Activated CD4-positive, alpha-beta memory T cell treated with anti-CD3 and anti-CD28 coated beads for 36 hours (primary cell): ENCODE data around the gene NDUFB11. TPM values are rescaled to one million over a fixed set of nuclear protein-coding genes. Genes with fewer than 3 reads are reported as not detected.

Experiments
- CTCF ChIA-PET: fragments of 350-600 bp; sonication (Branson Sonifier 250); formaldehyde crosslinking; loops from one replicate; lab custom pipeline; 2021; ENCODE audit warnings: antibody characterized with exemption, inconsistent platforms; lab: Charles Lee
- POLR2A ChIA-PET: fragments of 350-600 bp; sonication (Branson Sonifier 250); formaldehyde crosslinking; loops from one replicate; lab custom pipeline; 2021; ENCODE audit warnings: antibody characterized with exemption; lab: Charles Lee
- DNase-seq: peaks from one replicate; pipeline ENCODE4 v3.0.0-alpha.2; 2020
- H3K27ac Mint-ChIP-seq: one replicate; pipeline ENCODE4 v1.8.0; 2021; ENCODE audit warnings: mixed read lengths
- H3K27me3 Mint-ChIP-seq: one replicate; pipeline ENCODE4 v1.8.0; 2021; ENCODE audit warnings: mixed read lengths
- H3K36me3 Mint-ChIP-seq: one replicate; pipeline ENCODE4 v1.8.0; 2021; ENCODE audit warnings: mixed read lengths
- H3K4me1 Mint-ChIP-seq: one replicate; pipeline ENCODE4 v1.8.0; 2021; ENCODE audit warnings: low read depth, mixed read lengths
- H3K4me3 Mint-ChIP-seq: one replicate; pipeline ENCODE4 v1.8.0; 2021; ENCODE audit warnings: mild to moderate bottlenecking, mixed read lengths
- H3K9me3 Mint-ChIP-seq: one replicate; pipeline ENCODE4 v1.8.0; 2021; ENCODE audit warnings: mixed read lengths
- intact Hi-C: fragments of 100-400 bp; cut with micrococcal nuclease; formaldehyde crosslinking; loops from one replicate; pipeline ENCODE4 v1.15.1; 2023
- total RNA-seq, 2 experiments: library from RNA; stranded (reverse); gene quantifications; one replicate each; pipeline ENCODE4 v1.2.3, GENCODE V29; 2021

NDUFB11 gene
- total RNA-seq, 2 experiments from 2014 or later, result 86.4 to 89.1 TPM

GRCh38 chrX:47158781-47159180, 14.3 kb upstream of the NDUFB11 start:
- peaks cover 5% of the 10 kb centered on the region for H3K4me1 Mint-ChIP-seq
- no peak overlapping the region for H3K27ac Mint-ChIP-seq
- DNase-seq, result no peak
- no peak overlapping the region for H3K4me3 Mint-ChIP-seq
- intact Hi-C loops, result no loop called here
- no peaks in the 10 kb centered on the region for H3K9me3 Mint-ChIP-seq
- CTCF ChIA-PET, result no interaction called here
- H3K36me3 Mint-ChIP-seq, result peaks cover 7% of the 10 kb centered on the region
- POLR2A ChIA-PET, result interaction anchor here (1.4 kb wide), 1 partner anchor 14 kb away, joined by 4 read pairs; the partner anchor contains the start of genes NDUFB11 and RBM10
- H3K27me3 Mint-ChIP-seq, result no peaks in the 10 kb centered on the region

- H3K4me3 Mint-ChIP-seq, result no peak overlapping the region
- H3K4me1 Mint-ChIP-seq, result peaks cover 5% of the 10 kb centered on the region
- peaks cover 7% of the 10 kb centered on the region for H3K36me3 Mint-ChIP-seq
- no peaks in the 10 kb centered on the region for H3K27me3 Mint-ChIP-seq
- intact Hi-C loops, result no loop called here
- DNase-seq, result no peak
- CTCF ChIA-PET, result no interaction called here
- H3K9me3 Mint-ChIP-seq, result no peaks in the 10 kb centered on the region
- POLR2A ChIA-PET, result interaction anchor here (1.4 kb wide), 1 partner anchor 13 kb away, joined by 4 read pairs; the partner anchor contains the start of genes NDUFB11 and RBM10
- H3K27ac Mint-ChIP-seq, result no peak overlapping the region
These were observed 13.6 kb upstream of the NDUFB11 start for GRCh38 chrX:47158131-47158530.

GRCh38 chrX:47156611-47157520, 12.4 kb upstream of the NDUFB11 start:
- Mint-ChIP-seq H3K27me3 (no peaks in the 10 kb centered on the region), H3K4me3 (no peak overlapping the region), H3K9me3 (no peaks in the 10 kb centered on the region), H3K27ac (no peak overlapping the region), H3K36me3 (peaks cover 4% of the 10 kb centered on the region), H3K4me1 (peaks cover 7% of the 10 kb centered on the region)
- intact Hi-C loops, result no loop called here
- POLR2A ChIA-PET, result no interaction called here
- CTCF ChIA-PET, result no interaction called here
- DNase-seq, result no peak

GRCh38 chrX:47151435-47151834, 6.9 kb upstream of the NDUFB11 start:
- CTCF ChIA-PET, result no interaction called here
- no peak overlapping the region for H3K27ac Mint-ChIP-seq

GRCh38 chrX:47148946-47149345, 4.4 kb upstream of the NDUFB11 start:
- Mint-ChIP-seq H3K4me1 (peaks cover 26% of the 10 kb centered on the region), H3K27me3 (no peaks in the 10 kb centered on the region), H3K9me3 (no peaks in the 10 kb centered on the region), H3K36me3 (peaks cover 15% of the 10 kb centered on the region), H3K27ac (peak overlapping the region; percentile 56), H3K4me3 (no peak overlapping the region)
- ChIA-PET CTCF (no interaction called here), POLR2A (no interaction called here)
- intact Hi-C loops, result loop anchor here (1.0 to 10.0 kb wide), 3 partner anchors 68 to 506 kb away; partner anchors contain the start of genes ELK1, UXT and ZNF41
- DNase-seq, result peak; percentile 58

More at GRCh38 chrX:47151435-47151834, 6.9 kb upstream of the NDUFB11 start:
- Mint-ChIP-seq H3K9me3 (no peaks in the 10 kb centered on the region), H3K4me3 (no peak overlapping the region), H3K27me3 (no peaks in the 10 kb centered on the region), H3K4me1 (peaks cover 26% of the 10 kb centered on the region), H3K36me3 (peaks cover 10% of the 10 kb centered on the region)
- no peak for DNase-seq
- POLR2A ChIA-PET, result no interaction called here
- intact Hi-C loops, result no loop called here

GRCh38 chrX:47146936-47147859, 2.7 kb upstream of the NDUFB11 start:
- Mint-ChIP-seq H3K4me3 (peak overlapping the region; percentile 99), H3K27ac (peak overlapping the region; percentile 74), H3K9me3 (no peaks in the 10 kb centered on the region), H3K36me3 (peaks cover 21% of the 10 kb centered on the region), H3K27me3 (no peaks in the 10 kb centered on the region), H3K4me1 (peaks cover 33% of the 10 kb centered on the region)
- intact Hi-C loops, result loop anchor here (5.0 to 10.0 kb wide), 2 partner anchors 335 to 508 kb away; partner anchors contain the start of genes ELK1, UXT and ZNF41
- no peak for DNase-seq
- ChIA-PET CTCF (no interaction called here), POLR2A (interaction anchor here (0.8 kb wide), 1 partner anchor 18 kb away, joined by 3 read pairs; no protein-coding TSS in a partner anchor)

GRCh38 chrX:47146121-47146935, 1.8 kb upstream of the NDUFB11 start:
- Mint-ChIP-seq H3K4me1 (peaks cover 31% of the 10 kb centered on the region), H3K36me3 (peaks cover 22% of the 10 kb centered on the region), H3K9me3 (no peaks in the 10 kb centered on the region), H3K4me3 (peak overlapping the region; percentile 99), H3K27me3 (no peaks in the 10 kb centered on the region), H3K27ac (peak overlapping the region; percentile 100)
- intact Hi-C loops, result loop anchor here (5.0 to 10.0 kb wide), 2 partner anchors 336 to 508 kb away; partner anchors contain the start of genes ELK1, UXT and ZNF41
- DNase-seq, result no peak
- ChIA-PET POLR2A (no interaction called here), CTCF (no interaction called here)

GRCh38 chrX:47145395-47146120, 1.1 kb upstream of the NDUFB11 start:
- CTCF ChIA-PET, result interaction anchor here (0.6 to 2.0 kb wide), 7 partner anchors 10 to 378 kb away, joined by 3 to 8 read pairs (median 3); no protein-coding TSS in a partner anchor
- Mint-ChIP-seq H3K27me3 (no peaks in the 10 kb centered on the region), H3K27ac (peak overlapping the region; percentile 100), H3K9me3 (no peaks in the 10 kb centered on the region), H3K36me3 (peaks cover 22% of the 10 kb centered on the region), H3K4me1 (peaks cover 30% of the 10 kb centered on the region), H3K4me3 (peak overlapping the region; percentile 99)
- intact Hi-C loops, result loop anchor here (1.0 to 10.0 kb wide), 4 partner anchors 45 to 509 kb away; partner anchors contain the start of genes ELK1, RP2, UXT and ZNF41
- POLR2A ChIA-PET, result interaction anchor here (0.6 to 1.3 kb wide), 6 partner anchors 13 to 573 kb away, joined by 3 to 14 read pairs (median 6); partner anchors contain the start of gene CDK16
- peak; percentile 25 for DNase-seq

GRCh38 chrX:47143894-47144625, 442 bp downstream of the NDUFB11 start:
- DNase-seq, result peak; percentile 53
- Mint-ChIP-seq H3K4me3 (peak overlapping the region; percentile 99), H3K36me3 (peaks cover 22% of the 10 kb centered on the region), H3K27me3 (no peaks in the 10 kb centered on the region), H3K4me1 (peaks cover 27% of the 10 kb centered on the region), H3K9me3 (no peaks in the 10 kb centered on the region), H3K27ac (peak overlapping the region; percentile 100)
- ChIA-PET POLR2A (interaction anchor here (1.2 to 1.3 kb wide), 5 partner anchors 14 to 571 kb away, joined by 3 to 14 read pairs (median 7); partner anchors contain the start of gene CDK16), CTCF (interaction anchor here (1.0 to 2.0 kb wide), 6 partner anchors 10 to 380 kb away, joined by 3 to 8 read pairs (median 4); no protein-coding TSS in a partner anchor)
- intact Hi-C loops, result loop anchor here (1.0 to 10.0 kb wide), 5 partner anchors 15 to 511 kb away; partner anchors contain the start of genes CDK16, ELK1, RP2 and USP11

GRCh38 chrX:47138171-47138570, 6.3 kb downstream of the NDUFB11 start:
- intact Hi-C loops, result no loop called here
- H3K36me3 Mint-ChIP-seq, result peaks cover 6% of the 10 kb centered on the region

More at GRCh38 chrX:47138171-47138570, 6.3 kb downstream of the NDUFB11 start:
- Mint-ChIP-seq H3K4me3 (no peak overlapping the region), H3K4me1 (peaks cover 7% of the 10 kb centered on the region), H3K27me3 (no peaks in the 10 kb centered on the region), H3K27ac (no peak overlapping the region), H3K9me3 (no peaks in the 10 kb centered on the region)
- POLR2A ChIA-PET, result interaction anchor here (0.7 kb wide), 1 partner anchor 47 kb away, joined by 3 read pairs; no protein-coding TSS in a partner anchor
- DNase-seq, result no peak
- CTCF ChIA-PET, result no interaction called here
